ENCODE measurements around the gene PRKCB.

PRKCB gene

GRCh38 chr16:23895052-23895451 is 59.3 kb downstream of the PRKCB start:
- TF ChIP-seq CTCF (IDR thresholded peaks at IDR 0.05; ENCODE audit: low read depth, low read length, missing control alignments): no peak
- no peak overlapping the region for H3K4me3 ChIP-seq (ENCODE audit: low read depth, low read length)
- DNase-seq (ENCODE audit: low read depth): no peak

GRCh38 chr16:23896832-23897821 is 61.3 kb downstream of the PRKCB start:
- no peak for TF ChIP-seq CTCF (IDR thresholded peaks at IDR 0.05; ENCODE audit: low read depth, low read length, missing control alignments)
- no peak overlapping the region for H3K4me3 ChIP-seq (ENCODE audit: low read depth, low read length)
- no peak for DNase-seq (ENCODE audit: low read depth)

- TF ChIP-seq CTCF (IDR thresholded peaks at IDR 0.05; ENCODE audit: low read depth, low read length, missing control alignments): no peak
- no peak overlapping the region for H3K4me3 ChIP-seq (ENCODE audit: low read depth, low read length)
- DNase-seq (ENCODE audit: low read depth): no peak
These were observed 63.1 kb downstream of the PRKCB start for GRCh38 chr16:23898682-23899430.

GRCh38 chr16:23899869-23900268 is 64.1 kb downstream of the PRKCB start:
- TF ChIP-seq CTCF (IDR thresholded peaks at IDR 0.05; ENCODE audit: low read depth, low read length, missing control alignments): no peak
- no peak overlapping the region for H3K4me3 ChIP-seq (ENCODE audit: low read depth, low read length)
- no peak for DNase-seq (ENCODE audit: low read depth)

- no peak for DNase-seq (ENCODE audit: low read depth)
- no peak for TF ChIP-seq CTCF (IDR thresholded peaks at IDR 0.05; ENCODE audit: low read depth, low read length, missing control alignments)
- no peak overlapping the region for H3K4me3 ChIP-seq (ENCODE audit: low read depth, low read length)
These were observed 64.8 kb downstream of the PRKCB start for GRCh38 chr16:23900480-23901177.

GRCh38 chr16:23901178-23902033 is 65.6 kb downstream of the PRKCB start:
- TF ChIP-seq CTCF (IDR thresholded peaks at IDR 0.05; ENCODE audit: low read depth, low read length, missing control alignments): no peak
- DNase-seq (ENCODE audit: low read depth): no peak
- H3K4me3 ChIP-seq (ENCODE audit: low read depth, low read length): no peak overlapping the region

Measured in GM12864 (cell line).